Fibroblast of the aortic adventitia (primary cell): ENCODE measurements around the gene TEKT5. TPM values are rescaled to one million over a fixed set of nuclear protein-coding genes. Genes with fewer than 3 reads are reported as not detected.
A peak's percentile ranks its signal among the peaks of the same experiment; 100 is the strongest.

Source experiments
- DNase-seq: peaks from one replicate; pipeline ENCODE4 v3.0.0-alpha.2; 2010; ENCODE audit warnings: low read depth
- H3K4me3 ChIP-seq: 2 replicates; pipeline ENCODE4 v1.5.1; 2011; ENCODE audit warnings: low read depth, mild to moderate bottlenecking, control low read depth, low read length, moderate library complexity
- CTCF ChIP-seq: IDR thresholded peaks from 2 replicates; pipeline ENCODE4 v1.5.1; 2011; ENCODE audit warnings: mild to moderate bottlenecking, low read length, control low read depth, inconsistent platforms; ENCODE audit not compliant: insufficient read depth
- total RNA-seq: library from RNA; depleted of rRNA; stranded (reverse); fragments of >200 nt; gene quantifications from 2 replicates; pipeline ENCODE4 v1.2.3, GENCODE V29; 2012; ENCODE audit warnings: low replicate concordance

TEKT5 gene
- total RNA-seq, 1 donor: 0.09 TPM

- no peak for TF ChIP-seq CTCF
- H3K4me3 ChIP-seq: no peak overlapping the region
- no peak for DNase-seq
These were observed 28.4 kb downstream of the TEKT5 start for GRCh38 chr16:10666291-10666690.

- TF ChIP-seq CTCF: no peak
- DNase-seq: no peak
- no peak overlapping the region for H3K4me3 ChIP-seq
These were observed 29.6 kb downstream of the TEKT5 start for GRCh38 chr16:10665166-10665565.

GRCh38 chr16:10664720-10665126 lies 30.0 kb downstream of the TEKT5 start:
- no peak for TF ChIP-seq CTCF
- no peak overlapping the region for H3K4me3 ChIP-seq
- DNase-seq: no peak

- H3K4me3 ChIP-seq: no peak overlapping the region
- DNase-seq: no peak
- no peak for TF ChIP-seq CTCF
These were observed 31.0 kb downstream of the TEKT5 start for GRCh38 chr16:10663744-10664143.

DNA sequence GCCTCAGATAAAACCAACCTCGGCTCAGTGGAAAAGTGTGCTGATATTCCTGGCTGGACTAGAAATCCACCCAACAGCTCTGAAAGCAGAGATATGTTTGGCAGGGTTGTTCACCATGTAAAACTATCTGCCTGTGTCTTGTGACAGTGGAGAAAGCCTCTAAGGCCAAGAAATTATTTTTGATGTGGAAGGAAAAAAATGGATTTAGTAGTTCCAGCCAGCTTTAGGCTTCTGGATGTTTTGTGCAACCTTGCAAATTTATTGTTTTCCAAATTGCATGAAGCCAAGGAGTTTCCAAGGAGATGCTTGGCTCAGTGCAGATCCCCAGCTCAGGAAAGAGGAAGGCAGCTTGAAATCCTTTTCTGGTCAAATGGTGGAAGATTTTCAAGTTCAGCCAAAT lies 31.6 kb downstream of the TEKT5 start:
- H3K4me3 ChIP-seq: no peak overlapping the region
- DNase-seq: peak; percentile 14

GRCh38 chr16:10662212-10662611 lies 32.5 kb downstream of the TEKT5 start:
- H3K4me3 ChIP-seq: no peak overlapping the region
- DNase-seq: no peak
- no peak for TF ChIP-seq CTCF

More for the DNA sequence above, 31.6 kb downstream of the TEKT5 start:
- TF ChIP-seq CTCF: no peak

- TF ChIP-seq CTCF: no peak
- DNase-seq: no peak
- no peak overlapping the region for H3K4me3 ChIP-seq
These were observed 33.0 kb downstream of the TEKT5 start for GRCh38 chr16:10661737-10662136.
